Effector CD8-positive, alpha-beta T cell (primary cell): ENCODE measurements around the gene IGSF9B.
A peak's percentile ranks its signal among the peaks of the same experiment; 100 is the strongest.
"Not testable (repeated sequence)": the region's sequence is repeated elsewhere in the genome, so short reads cannot be mapped to it uniquely, and the experiment has no call there.

ENCODE experiments used
- DNase-seq: peaks from one replicate; lab custom pipeline; 2025; lab: John Stamatoyannopoulos, UW
- total RNA-seq, 4 experiments: gene quantifications; one replicate each; lab custom pipeline; 2026; lab: John Stamatoyannopoulos, UW

The IGSF9B gene
- 18.6 to 71.3 (median 25.9) reads per million in 4 experiments for total RNA-seq

- peak; percentile 81 for DNase-seq
These were observed at the start of gene IGSF9B for GRCh38 chr11:133956650-133957633. Gene IGSF9B (minus strand): TSS chr11:133956968. CDS start chr11:133956754, 214 bp downstream.

- no peak for DNase-seq
These were observed 47.9 kb upstream of the IGSF9B start for GRCh38 chr11:134004496-134005172.

- DNase-seq: no peak
These were observed 47.2 kb upstream of the IGSF9B start for GRCh38 chr11:134003792-134004495.

GRCh38 chr11:134002819-134003218 lies 46.1 kb upstream of the IGSF9B start:
- DNase-seq: not testable (repeated sequence)

GRCh38 chr11:134002338-134002737 lies 45.6 kb upstream of the IGSF9B start:
- not testable (repeated sequence) for DNase-seq

GRCh38 chr11:134001596-134001995 lies 44.8 kb upstream of the IGSF9B start:
- no peak for DNase-seq

- no peak for DNase-seq
These were observed 44.3 kb upstream of the IGSF9B start for GRCh38 chr11:134001088-134001487.

- no peak for DNase-seq
These were observed 42.6 kb upstream of the IGSF9B start for GRCh38 chr11:133999355-133999754.

GRCh38 chr11:133997554-133997953 lies 40.8 kb upstream of the IGSF9B start:
- DNase-seq: no peak

- no peak for DNase-seq
These were observed 39.9 kb upstream of the IGSF9B start for GRCh38 chr11:133996671-133997070.

- DNase-seq: no peak
These were observed 38.3 kb upstream of the IGSF9B start for GRCh38 chr11:133995066-133995465.

GRCh38 chr11:133993921-133994320 lies 37.2 kb upstream of the IGSF9B start:
- no peak for DNase-seq

GRCh38 chr11:133993107-133993506 lies 36.3 kb upstream of the IGSF9B start:
- no peak for DNase-seq

GRCh38 chr11:133992121-133992520 lies 35.4 kb upstream of the IGSF9B start:
- no peak for DNase-seq

- DNase-seq: no peak
These were observed 34.3 kb upstream of the IGSF9B start for GRCh38 chr11:133991101-133991500.

GRCh38 chr11:133990501-133990900 lies 33.7 kb upstream of the IGSF9B start:
- DNase-seq: no peak

GRCh38 chr11:133988686-133989410 lies 32.1 kb upstream of the IGSF9B start:
- no peak for DNase-seq

- no peak for DNase-seq
These were observed 30.4 kb upstream of the IGSF9B start for GRCh38 chr11:133987171-133987570.

- DNase-seq: no peak
These were observed 29.5 kb upstream of the IGSF9B start for GRCh38 chr11:133985981-133986944.

- no peak for DNase-seq
These were observed 28.1 kb upstream of the IGSF9B start for GRCh38 chr11:133984828-133985227.
